ENCODE measurements around the gene SLC51A. TPM values are rescaled to one million over a fixed set of nuclear protein-coding genes. Genes with fewer than 3 reads are reported as not detected.

The SLC51A gene
- total RNA-seq, 2 experiments from 2014 or later, result not detected

DNA sequence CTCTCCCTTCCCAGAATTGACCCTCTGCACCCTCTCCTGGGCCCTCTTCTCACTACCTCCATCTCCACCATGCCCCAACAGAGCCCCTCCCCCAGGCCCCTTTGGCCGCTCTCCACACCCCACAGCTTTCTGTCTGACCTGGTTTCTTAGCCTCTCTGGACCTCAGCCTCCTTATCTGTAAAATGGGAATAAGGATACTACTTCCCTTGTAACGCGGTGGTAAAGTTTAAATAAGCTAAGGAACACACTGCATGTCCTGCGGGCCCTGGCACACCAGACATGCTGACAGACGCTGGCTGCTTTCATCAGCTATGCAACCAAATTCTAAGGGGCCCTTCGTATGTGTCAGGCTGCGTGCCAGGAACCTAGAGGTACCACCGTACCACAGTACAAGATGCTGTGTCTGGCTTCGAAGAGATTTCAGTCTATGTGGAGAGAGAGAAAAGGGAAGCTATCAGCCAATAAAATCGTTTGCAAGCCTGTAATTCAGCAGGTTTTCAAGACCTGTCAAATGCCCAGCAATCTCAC lies 777 bp upstream of the SLC51A start:
- no peaks in the 10 kb centered on the region for H3K36me3 Mint-ChIP-seq (ENCODE audit: low read depth)
- ChIA-PET CTCF (interaction anchor here (1.8 kb wide), 1 partner anchor 142 kb away, joined by 4 read pairs; no protein-coding TSS in a partner anchor), POLR2A (interaction anchor here (0.9 to 1.4 kb wide), 2 partner anchors 10 to 12 kb away, joined by 3 read pairs; no protein-coding TSS in a partner anchor)
- ATAC-seq (no peak), DNase-seq (no peak)
- peaks cover 17% of the 10 kb centered on the region for H3K4me1 Mint-ChIP-seq (ENCODE audit: low read depth)
- no peaks in the 10 kb centered on the region for H3K9me3 Mint-ChIP-seq
- intact Hi-C loops (cut with micrococcal nuclease), result no loop called here
- TF ChIP-seq, protein P1, sequence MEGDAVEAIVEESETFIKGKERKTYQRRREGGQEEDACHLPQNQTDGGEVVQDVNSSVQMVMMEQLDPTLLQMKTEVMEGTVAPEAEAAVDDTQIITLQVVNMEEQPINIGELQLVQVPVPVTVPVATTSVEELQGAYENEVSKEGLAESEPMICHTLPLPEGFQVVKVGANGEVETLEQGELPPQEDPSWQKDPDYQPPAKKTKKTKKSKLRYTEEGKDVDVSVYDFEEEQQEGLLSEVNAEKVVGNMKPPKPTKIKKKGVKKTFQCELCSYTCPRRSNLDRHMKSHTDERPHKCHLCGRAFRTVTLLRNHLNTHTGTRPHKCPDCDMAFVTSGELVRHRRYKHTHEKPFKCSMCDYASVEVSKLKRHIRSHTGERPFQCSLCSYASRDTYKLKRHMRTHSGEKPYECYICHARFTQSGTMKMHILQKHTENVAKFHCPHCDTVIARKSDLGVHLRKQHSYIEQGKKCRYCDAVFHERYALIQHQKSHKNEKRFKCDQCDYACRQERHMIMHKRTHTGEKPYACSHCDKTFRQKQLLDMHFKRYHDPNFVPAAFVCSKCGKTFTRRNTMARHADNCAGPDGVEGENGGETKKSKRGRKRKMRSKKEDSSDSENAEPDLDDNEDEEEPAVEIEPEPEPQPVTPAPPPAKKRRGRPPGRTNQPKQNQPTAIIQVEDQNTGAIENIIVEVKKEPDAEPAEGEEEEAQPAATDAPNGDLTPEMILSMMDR (IDR thresholded peaks at IDR 0.05), result no peak
- H3K27me3 Mint-ChIP-seq, result no peaks in the 10 kb centered on the region
- no peak overlapping the region for H3K4me3 Mint-ChIP-seq
- H3K27ac Mint-ChIP-seq, result no peak overlapping the region

- no peak for DNase-seq
- CTCF ChIA-PET, result no interaction called here
- intact Hi-C loops (cut with micrococcal nuclease), result no loop called here
- Mint-ChIP-seq H3K4me3 (no peak overlapping the region), H3K27ac (no peak overlapping the region), H3K4me1 (ENCODE audit: low read depth) (peaks cover 17% of the 10 kb centered on the region), H3K9me3 (no peaks in the 10 kb centered on the region), H3K27me3 (no peaks in the 10 kb centered on the region), H3K36me3 (ENCODE audit: low read depth) (no peaks in the 10 kb centered on the region)
- POLR2A ChIA-PET, result interaction anchor here (1.4 kb wide), 1 partner anchor 9 kb away, joined by 3 read pairs; no protein-coding TSS in a partner anchor
- no peak for ATAC-seq
- TF ChIP-seq, protein P1 (IDR thresholded peaks at IDR 0.05), result no peak
Observed at GRCh38 chr3:196216681-196217211, 412 bp downstream of the SLC51A start.

GRCh38 chr3:196217307-196218154 lies 1.2 kb downstream of the SLC51A start:
- DNase-seq (no peak), ATAC-seq (no peak)
- intact Hi-C loops (cut with micrococcal nuclease), result no loop called here
- H3K9me3 Mint-ChIP-seq, result no peaks in the 10 kb centered on the region
- ChIA-PET CTCF (interaction anchor here (2.0 to 2.3 kb wide), 2 partner anchors 144 to 194 kb away, joined by 5 to 8 read pairs; no protein-coding TSS in a partner anchor), POLR2A (interaction anchor here (1.2 kb wide), 1 partner anchor 147 kb away, joined by 4 read pairs; no protein-coding TSS in a partner anchor)
- H3K36me3 Mint-ChIP-seq (ENCODE audit: low read depth), result no peaks in the 10 kb centered on the region
- TF ChIP-seq, protein P1 (IDR thresholded peaks at IDR 0.05), result no peak
- peak overlapping the region; percentile 10 for H3K4me3 Mint-ChIP-seq
- H3K27ac Mint-ChIP-seq, result peak overlapping the region; percentile 46
- no peaks in the 10 kb centered on the region for H3K27me3 Mint-ChIP-seq
- peaks cover 17% of the 10 kb centered on the region for H3K4me1 Mint-ChIP-seq (ENCODE audit: low read depth)

GRCh38 chr3:196218155-196218712 lies 1.9 kb downstream of the SLC51A start:
- no peak for DNase-seq
- ATAC-seq, result no peak
- H3K27ac Mint-ChIP-seq, result no peak overlapping the region
- ChIA-PET POLR2A (interaction anchor here (1.1 to 1.2 kb wide), 2 partner anchors 23 to 148 kb away, joined by 3 to 4 read pairs; no protein-coding TSS in a partner anchor), CTCF (interaction anchor here (1.0 to 2.3 kb wide), 3 partner anchors 12 to 195 kb away, joined by 3 to 8 read pairs (median 5); no protein-coding TSS in a partner anchor)
- H3K36me3 Mint-ChIP-seq (ENCODE audit: low read depth), result no peaks in the 10 kb centered on the region
- TF ChIP-seq, protein P1 (IDR thresholded peaks at IDR 0.05), result no peak
- H3K27me3 Mint-ChIP-seq, result no peaks in the 10 kb centered on the region
- H3K9me3 Mint-ChIP-seq, result no peaks in the 10 kb centered on the region
- H3K4me1 Mint-ChIP-seq (ENCODE audit: low read depth), result peaks cover 17% of the 10 kb centered on the region
- intact Hi-C loops (cut with micrococcal nuclease), result no loop called here
- peak overlapping the region; percentile 57 for H3K4me3 Mint-ChIP-seq
